WTC11 (cell line): ENCODE measurements around the gene ATP2B3. TPM values are rescaled to one million over a fixed set of nuclear protein-coding genes. Genes with fewer than 3 reads are reported as not detected.

Experiments used
- ATAC-seq: fragments of 200-7000 bp; cut with Tn5 transposase; 2 replicates; pipeline ENCODE4 v1.10.0; 2021; ENCODE audit warnings: mild to moderate bottlenecking, moderate library complexity
- CTCF ChIA-PET: fragments of 300-600 bp; sonication (Branson Sonifier 250); formaldehyde crosslinking; loops from one replicate; lab custom pipeline; 2021; ENCODE audit warnings: antibody characterized with exemption; lab: Charles Lee
- POLR2A ChIA-PET: fragments of 350-600 bp; sonication (Branson Sonifier 250); formaldehyde crosslinking; loops from one replicate; lab custom pipeline; 2021; ENCODE audit warnings: antibody characterized with exemption; lab: Charles Lee
- DNase-seq: peaks from one replicate; pipeline ENCODE4 v3.0.0; 2021; ENCODE audit warnings: low spot score
- H3K27ac Mint-ChIP-seq: 2 replicates; pipeline ENCODE4 v1.8.0; 2021; ENCODE audit warnings: mixed read lengths
- H3K27me3 Mint-ChIP-seq: 2 replicates; pipeline ENCODE4 v1.8.0; 2021; ENCODE audit warnings: low read depth, mild to moderate bottlenecking, moderate library complexity, mixed read lengths
- H3K36me3 Mint-ChIP-seq: 2 replicates; pipeline ENCODE4 v1.8.0; 2021; ENCODE audit warnings: mixed read lengths
- H3K4me1 Mint-ChIP-seq: 2 replicates; pipeline ENCODE4 v1.8.0; 2022; ENCODE audit warnings: mixed read lengths
- H3K4me3 Mint-ChIP-seq: 2 replicates; pipeline ENCODE4 v1.8.0; 2021; ENCODE audit warnings: mild to moderate bottlenecking, moderate library complexity, mixed read lengths
- H3K9me3 Mint-ChIP-seq: 2 replicates; pipeline ENCODE4 v1.8.0; 2021; ENCODE audit warnings: mixed read lengths
- CREB1 ChIP-seq: sonication (generic); formaldehyde crosslinking; IDR thresholded peaks from 2 replicates; pipeline ENCODE4 v1.8.0; 2023; ENCODE audit warnings: mild to moderate bottlenecking, missing genetic modification reagents
- NFYB ChIP-seq: sonication (generic); formaldehyde crosslinking; conservative IDR thresholded peaks from 2 replicates; pipeline ENCODE4 v1.8.0; 2022; ENCODE audit warnings: low read depth, missing genetic modification reagents
- PRDM15 ChIP-seq: sonication (generic); formaldehyde crosslinking; IDR thresholded peaks from 2 replicates; pipeline ENCODE4 v1.8.0; 2022; ENCODE audit warnings: missing genetic modification reagents
- TP53 ChIP-seq: sonication (generic); formaldehyde crosslinking; IDR thresholded peaks from 2 replicates; pipeline ENCODE4 v1.8.1; 2023; ENCODE audit warnings: mild to moderate bottlenecking, missing genetic modification reagents
- ZNF138 ChIP-seq: sonication (generic); formaldehyde crosslinking; conservative IDR thresholded peaks from 2 replicates; pipeline ENCODE4 v1.8.1; 2022; ENCODE audit warnings: mild to moderate bottlenecking, moderate library complexity, missing genetic modification reagents
- ZNF219 ChIP-seq: sonication (generic); formaldehyde crosslinking; IDR thresholded peaks from 2 replicates; pipeline ENCODE4 v1.8.0; 2023; ENCODE audit warnings: missing genetic modification reagents, mild to moderate bottlenecking, borderline replicate concordance
- ZNF671 ChIP-seq: fragments of 250-450 bp; sonication (Bioruptor Pico); IDR thresholded peaks from 2 replicates; pipeline ENCODE4 v1.8.0; 2021; ENCODE audit warnings: mild to moderate bottlenecking
- total RNA-seq: library from RNA; stranded (reverse); gene quantifications from 3 replicates; pipeline ENCODE4 v1.2.3, GENCODE V29; 2021
- TF ChIP-seq, protein P1 (sequence below): sonication (generic); formaldehyde crosslinking; IDR thresholded peaks from 2 replicates; pipeline ENCODE4 v1.8.0; 2023; ENCODE audit warnings: missing genetic modification reagents
- TF ChIP-seq, protein P2 (sequence below): sonication (generic); formaldehyde crosslinking; IDR thresholded peaks from 2 replicates; pipeline ENCODE4 v1.8.1; 2022; ENCODE audit warnings: mild to moderate bottlenecking, moderate library complexity, missing genetic modification reagents
- TF ChIP-seq, protein P3 (sequence below): fragments of 250-450 bp; sonication (Bioruptor Pico); conservative IDR thresholded peaks from 2 replicates; pipeline ENCODE4 v1.9.0; 2021; ENCODE audit warnings: mild to moderate bottlenecking

ATP2B3 gene
- total RNA-seq, 1 experiment from 2014 or later, result 0.28 TPM

GRCh38 chrX:153491351-153491914 lies 26.0 kb upstream of the ATP2B3 start:
- DNase-seq (no peak), ATAC-seq (no peak)
- Mint-ChIP-seq H3K4me1 (peaks cover 8% of the 10 kb centered on the region; the same call in 1 of the 2 replicates), H3K36me3 (no peaks in the 10 kb centered on the region), H3K27me3 (no peaks in the 10 kb centered on the region), H3K4me3 (no peak overlapping the region), H3K27ac (no peak overlapping the region), H3K9me3 (no peaks in the 10 kb centered on the region)
- ChIA-PET POLR2A (no interaction called here), CTCF (interaction anchor here (1.1 to 3.0 kb wide), 8 partner anchors 9 to 153 kb away, joined by 3 to 26 read pairs (median 5); partner anchors contain the start of gene HAUS7)
- TF ChIP-seq ZNF138 (no peak), NFYB (CRISPR knock-in tag) (no peak)
- TF ChIP-seq, protein P1, sequence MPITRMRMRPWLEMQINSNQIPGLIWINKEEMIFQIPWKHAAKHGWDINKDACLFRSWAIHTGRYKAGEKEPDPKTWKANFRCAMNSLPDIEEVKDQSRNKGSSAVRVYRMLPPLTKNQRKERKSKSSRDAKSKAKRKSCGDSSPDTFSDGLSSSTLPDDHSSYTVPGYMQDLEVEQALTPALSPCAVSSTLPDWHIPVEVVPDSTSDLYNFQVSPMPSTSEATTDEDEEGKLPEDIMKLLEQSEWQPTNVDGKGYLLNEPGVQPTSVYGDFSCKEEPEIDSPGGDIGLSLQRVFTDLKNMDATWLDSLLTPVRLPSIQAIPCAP (CRISPR knock-in tag), result no peak
- TF ChIP-seq, protein P2, sequence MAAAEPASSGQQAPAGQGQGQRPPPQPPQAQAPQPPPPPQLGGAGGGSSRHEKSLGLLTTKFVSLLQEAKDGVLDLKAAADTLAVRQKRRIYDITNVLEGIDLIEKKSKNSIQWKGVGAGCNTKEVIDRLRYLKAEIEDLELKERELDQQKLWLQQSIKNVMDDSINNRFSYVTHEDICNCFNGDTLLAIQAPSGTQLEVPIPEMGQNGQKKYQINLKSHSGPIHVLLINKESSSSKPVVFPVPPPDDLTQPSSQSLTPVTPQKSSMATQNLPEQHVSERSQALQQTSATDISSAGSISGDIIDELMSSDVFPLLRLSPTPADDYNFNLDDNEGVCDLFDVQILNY (CRISPR knock-in tag), result no peak

DNA sequence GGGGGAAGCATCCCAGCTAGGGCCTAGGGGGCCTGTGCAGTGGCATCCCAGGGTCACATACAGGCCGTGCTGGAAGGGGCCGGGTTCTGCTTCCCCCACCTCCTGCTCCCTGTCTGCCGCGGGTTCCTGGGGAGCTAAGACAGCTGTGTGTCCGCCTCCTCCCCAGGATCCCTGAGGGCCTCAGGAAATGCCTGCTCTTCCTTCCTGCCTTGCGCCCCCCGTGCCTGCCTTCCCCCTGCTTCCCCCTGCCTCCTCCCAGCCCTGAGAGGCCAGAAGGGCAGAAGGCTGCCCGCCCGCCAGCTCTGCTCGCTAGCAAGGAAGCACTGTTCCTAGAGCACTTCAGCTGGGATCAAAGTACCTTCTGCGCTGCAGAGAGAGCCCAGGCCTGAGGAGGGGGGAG lies 25.5 kb upstream of the ATP2B3 start:
- TF ChIP-seq, protein P3, sequence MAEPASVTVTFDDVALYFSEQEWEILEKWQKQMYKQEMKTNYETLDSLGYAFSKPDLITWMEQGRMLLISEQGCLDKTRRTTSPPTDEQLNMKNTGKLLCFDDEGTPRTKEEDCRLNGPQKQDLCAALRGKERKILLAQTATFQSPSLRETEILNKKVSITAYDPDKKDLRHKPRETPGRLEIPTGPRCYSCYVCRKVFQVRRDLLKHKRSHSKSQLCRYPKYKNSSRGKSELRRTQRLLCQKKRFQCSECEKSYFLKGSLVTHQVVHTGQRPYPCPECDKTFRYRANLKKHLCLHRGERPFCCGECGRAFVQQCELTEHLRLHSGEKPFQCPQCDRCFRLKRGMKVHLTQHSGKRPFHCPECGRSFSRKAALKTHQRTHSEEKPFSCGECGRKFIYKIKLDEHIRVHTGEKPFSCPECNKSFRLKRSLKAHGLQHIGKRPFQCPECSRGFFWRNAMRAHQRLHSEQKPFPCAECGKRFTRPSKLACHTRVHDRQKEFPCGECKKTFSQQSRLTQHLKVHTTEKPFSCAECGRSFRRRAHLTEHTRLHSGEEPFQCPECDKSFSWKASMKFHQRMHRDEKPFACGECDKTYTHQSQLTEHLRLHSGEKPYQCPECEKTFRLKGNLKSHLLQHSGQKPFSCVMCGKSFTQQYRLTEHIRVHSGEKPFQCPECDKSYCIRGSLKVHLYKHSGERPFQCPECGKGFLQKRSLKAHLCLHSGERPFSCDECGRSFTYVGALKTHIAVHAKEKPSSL (CRISPR knock-in tag), result no peak
- TF ChIP-seq, protein P1 (CRISPR knock-in tag), result no peak
- no peak for TF ChIP-seq CREB1 (CRISPR knock-in tag)
- no peak for TF ChIP-seq ZNF219 (CRISPR knock-in tag)
- no peak for TF ChIP-seq TP53 (CRISPR knock-in tag)
- peaks cover 8% of the 10 kb centered on the region; the same call in 1 of the 2 replicates for H3K4me1 Mint-ChIP-seq
- no peaks in the 10 kb centered on the region for H3K27me3 Mint-ChIP-seq
- no peak overlapping the region for H3K27ac Mint-ChIP-seq
- no peaks in the 10 kb centered on the region for H3K9me3 Mint-ChIP-seq
- H3K4me3 Mint-ChIP-seq, result no peak overlapping the region
- DNase-seq, result no peak
- CTCF ChIA-PET, result interaction anchor here (1.1 to 3.0 kb wide), 6 partner anchors 16 to 153 kb away, joined by 3 to 26 read pairs (median 6); partner anchors contain the start of gene HAUS7
- no peaks in the 10 kb centered on the region for H3K36me3 Mint-ChIP-seq
- ATAC-seq, result no peak; the same call in 1 of the 2 replicates
- POLR2A ChIA-PET, result no interaction called here

DNA sequence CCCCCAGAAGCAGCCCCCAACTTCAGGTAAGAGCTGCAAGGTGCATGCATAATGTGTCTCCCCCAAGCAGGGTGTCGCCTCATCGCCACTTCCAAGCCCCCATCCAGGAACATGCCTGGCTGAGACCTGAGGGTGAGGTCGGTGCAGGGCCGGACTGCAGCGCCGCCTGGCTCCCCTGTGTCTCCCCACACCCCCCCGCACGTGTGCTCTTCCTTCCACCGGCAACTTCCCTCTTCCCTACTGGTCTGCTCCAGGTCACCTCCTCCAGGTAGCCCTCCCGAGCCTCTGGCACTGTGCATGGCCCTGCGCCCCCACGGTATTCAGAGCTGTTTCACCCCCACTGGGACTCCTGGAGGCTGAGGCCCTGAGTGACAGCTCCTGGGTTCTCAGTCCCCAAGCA lies 24.9 kb upstream of the ATP2B3 start:
- DNase-seq (no peak), ATAC-seq (no peak)
- CTCF ChIA-PET, result interaction anchor here (1.0 to 3.0 kb wide), 6 partner anchors 15 to 152 kb away, joined by 3 to 26 read pairs (median 4); partner anchors contain the start of gene HAUS7
- no peak overlapping the region for H3K27ac Mint-ChIP-seq
- H3K4me3 Mint-ChIP-seq, result no peak overlapping the region
- TF ChIP-seq PRDM15 (CRISPR knock-in tag) (no peak), ZNF671 (CRISPR knock-in tag) (no peak)
- POLR2A ChIA-PET, result no interaction called here
- H3K4me1 Mint-ChIP-seq, result peaks cover 8% of the 10 kb centered on the region; the same call in 1 of the 2 replicates
- no peaks in the 10 kb centered on the region for H3K27me3 Mint-ChIP-seq
- H3K9me3 Mint-ChIP-seq, result no peaks in the 10 kb centered on the region
- no peaks in the 10 kb centered on the region for H3K36me3 Mint-ChIP-seq
